ENCODE measurements around the gene PRR3.
A peak's percentile ranks its signal among the peaks of the same experiment; 100 is the strongest.

PRR3 gene

DNA sequence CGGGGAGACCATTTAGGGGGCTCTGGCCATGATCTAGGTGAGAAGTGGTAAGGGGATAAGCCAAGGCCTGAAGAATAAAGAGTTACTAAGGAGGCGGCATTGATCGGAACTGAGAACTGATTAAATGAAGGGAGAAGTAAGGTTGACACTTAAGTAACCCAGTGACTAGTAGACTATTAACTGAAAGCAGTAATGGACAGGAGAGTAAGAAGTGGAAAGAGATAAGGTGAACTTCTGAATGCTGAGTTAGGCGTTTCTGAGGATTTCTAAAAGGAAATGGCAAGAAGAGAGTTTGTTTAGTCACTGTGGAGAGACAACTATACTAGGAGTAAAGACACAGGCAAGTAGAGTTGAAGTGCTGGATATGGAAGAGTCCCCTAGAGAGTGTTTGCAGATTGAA, 16.0 kb downstream of the PRR3 start:
- DNase-seq: no peak

DNA sequence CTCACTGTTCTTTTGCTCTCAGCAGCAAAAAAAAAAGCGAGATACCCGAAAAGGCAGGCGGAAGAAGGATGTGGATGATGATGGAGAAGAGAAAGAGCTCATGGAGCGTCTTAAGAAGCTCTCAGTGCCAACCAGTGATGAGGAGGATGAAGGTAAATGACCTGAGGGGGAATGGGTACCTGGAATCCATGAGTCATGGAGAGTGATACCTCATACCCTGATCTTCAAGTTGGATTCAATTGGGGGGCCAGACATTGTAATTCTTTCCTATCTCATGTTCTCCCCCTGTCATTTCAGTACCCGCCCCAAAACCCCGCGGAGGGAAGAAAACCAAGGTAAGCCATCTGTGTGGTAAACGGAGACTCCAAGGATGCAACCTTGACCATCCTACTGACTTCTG, 21.0 kb downstream of the PRR3 start:
- no peak for DNase-seq

DNA sequence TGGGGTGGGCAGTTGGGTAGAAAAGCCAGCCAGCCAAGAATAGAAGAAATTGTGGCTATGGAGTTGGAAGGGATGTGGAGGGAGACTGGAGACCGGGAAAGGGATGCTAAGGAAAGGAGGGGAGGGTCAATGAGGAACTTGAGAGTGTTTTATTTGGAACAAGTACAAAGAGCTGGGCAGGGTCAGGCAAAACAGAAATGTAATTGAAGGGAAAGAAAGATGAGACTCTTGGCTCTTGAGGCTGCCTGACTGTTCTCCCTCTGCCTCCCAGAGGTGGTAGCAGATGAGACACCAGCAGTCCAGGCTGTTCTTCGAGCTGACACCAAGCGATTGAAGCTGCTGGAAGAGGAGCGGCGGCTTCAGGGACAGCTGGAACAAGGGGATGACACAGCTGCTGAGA, 26.8 kb downstream of the PRR3 start:
- DNase-seq: no peak

GRCh38 chr6:30589754-30590358, 32.8 kb downstream of the PRR3 start:
- DNase-seq: no peak

DNA sequence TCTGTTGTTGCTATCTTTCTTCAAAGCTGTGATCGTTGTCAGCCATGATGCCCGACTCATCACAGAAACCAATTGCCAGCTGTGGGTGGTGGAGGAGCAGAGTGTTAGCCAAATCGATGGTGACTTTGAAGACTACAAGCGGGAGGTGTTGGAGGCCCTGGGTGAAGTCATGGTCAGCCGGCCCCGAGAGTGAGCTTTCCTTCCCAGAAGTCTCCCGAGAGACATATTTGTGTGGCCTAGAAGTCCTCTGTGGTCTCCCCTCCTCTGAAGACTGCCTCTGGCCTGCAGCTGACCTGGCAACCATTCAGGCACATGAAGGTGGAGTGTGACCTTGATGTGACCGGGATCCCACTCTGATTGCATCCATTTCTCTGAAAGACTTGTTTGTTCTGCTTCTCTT, 33.4 kb downstream of the PRR3 start:
- DNase-seq: no peak

- no peak for DNase-seq
These were observed 33.9 kb downstream of the PRR3 start for GRCh38 chr6:30591008-30591407.

GRCh38 chr6:30592287-30592686, 35.2 kb downstream of the PRR3 start:
- no peak for DNase-seq

- peak; percentile 53 for DNase-seq
These were observed 40.4 kb downstream of the PRR3 start for GRCh38 chr6:30597315-30598144.

DNA sequence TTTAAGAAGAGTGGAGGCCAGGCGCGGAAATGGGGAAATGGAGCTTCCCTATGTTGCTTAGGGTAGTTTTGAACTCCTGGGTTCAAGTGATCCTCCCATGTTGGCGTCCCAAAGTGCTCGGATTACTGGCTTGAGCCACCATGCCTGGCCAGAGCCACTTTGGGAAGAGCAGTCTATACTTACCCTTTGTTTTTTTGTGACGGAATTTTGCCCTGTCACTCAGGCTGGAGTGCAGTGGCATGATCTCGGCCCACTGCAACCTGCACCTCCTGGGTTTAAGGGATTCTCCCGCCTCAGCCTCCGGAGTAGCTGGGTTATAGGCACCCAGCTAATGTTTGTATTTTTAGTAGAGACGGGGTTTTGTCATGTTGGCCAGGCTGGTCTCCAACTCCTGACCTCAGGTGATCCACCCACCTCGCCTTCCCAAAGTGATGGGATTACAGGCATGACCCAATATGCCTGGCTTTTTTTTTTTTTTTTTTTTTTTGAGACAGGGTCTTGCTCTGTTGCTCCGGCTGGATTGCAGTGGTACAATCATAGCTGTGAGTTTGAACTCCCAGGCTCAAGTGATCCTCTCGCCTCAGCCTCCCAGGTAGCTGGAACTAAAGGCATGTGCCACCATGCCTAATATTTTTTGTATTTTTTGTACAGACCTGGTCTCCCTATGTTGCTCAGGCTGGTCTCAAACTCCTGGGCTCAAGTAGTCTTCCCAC, 42.0 kb downstream of the PRR3 start:
- DNase-seq: no peak

DNA sequence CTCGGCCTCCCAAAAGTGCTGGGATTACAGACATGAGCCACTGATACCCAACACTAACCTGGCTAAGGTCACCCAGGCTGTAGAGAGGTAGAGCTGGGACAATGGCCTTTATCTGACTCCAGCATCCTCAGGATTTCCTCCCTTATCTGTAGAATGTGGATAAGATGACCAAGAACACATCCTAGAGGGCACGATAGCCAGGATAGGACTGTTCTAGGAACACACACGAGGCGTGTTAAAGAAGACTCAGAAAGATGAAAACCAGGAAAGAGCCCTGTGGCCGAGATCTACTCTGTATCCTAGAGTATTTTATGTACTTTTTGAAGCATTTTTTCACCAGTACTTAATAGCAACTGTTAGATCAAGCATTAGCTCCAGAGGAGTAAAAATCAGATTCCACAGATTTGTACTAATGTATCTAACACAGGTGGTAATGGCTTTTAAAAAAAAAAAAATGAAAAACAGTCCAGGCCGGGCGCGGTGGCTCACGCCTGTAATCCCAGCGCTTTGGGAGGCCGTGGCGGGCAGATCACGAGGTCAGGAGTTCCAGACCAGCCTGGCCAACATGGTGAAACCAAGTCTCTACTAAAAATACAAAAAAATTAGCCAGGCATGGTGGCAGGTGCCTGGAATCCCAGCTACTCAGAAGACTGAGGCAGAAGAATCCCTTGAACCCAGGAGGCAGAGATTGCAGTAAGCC, 42.7 kb downstream of the PRR3 start:
- DNase-seq: no peak

- DNase-seq: no peak
These were observed 43.4 kb downstream of the PRR3 start for GRCh38 chr6:30600451-30600961.

DNA sequence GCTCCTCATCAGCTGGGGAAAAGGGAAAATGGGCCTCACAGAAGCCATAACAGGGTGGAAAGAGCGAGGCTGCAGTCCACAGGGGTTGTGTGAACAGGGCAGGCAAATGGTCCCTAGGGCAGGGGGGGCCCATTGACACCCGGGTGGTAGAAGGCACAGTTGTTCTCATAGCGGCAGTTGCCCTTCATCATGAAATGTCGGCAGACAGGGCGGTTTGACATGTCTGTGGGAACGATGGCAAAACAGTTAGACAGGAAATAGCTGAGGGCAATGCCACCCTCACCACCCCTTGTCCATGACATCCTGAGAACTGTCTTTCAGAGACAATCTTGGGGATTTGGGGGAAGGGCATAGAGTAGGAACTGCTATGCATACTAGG, 44.3 kb downstream of the PRR3 start:
- no peak for DNase-seq

GRCh38 chr6:30601815-30602641, 44.9 kb downstream of the PRR3 start:
- no peak for DNase-seq

DNA sequence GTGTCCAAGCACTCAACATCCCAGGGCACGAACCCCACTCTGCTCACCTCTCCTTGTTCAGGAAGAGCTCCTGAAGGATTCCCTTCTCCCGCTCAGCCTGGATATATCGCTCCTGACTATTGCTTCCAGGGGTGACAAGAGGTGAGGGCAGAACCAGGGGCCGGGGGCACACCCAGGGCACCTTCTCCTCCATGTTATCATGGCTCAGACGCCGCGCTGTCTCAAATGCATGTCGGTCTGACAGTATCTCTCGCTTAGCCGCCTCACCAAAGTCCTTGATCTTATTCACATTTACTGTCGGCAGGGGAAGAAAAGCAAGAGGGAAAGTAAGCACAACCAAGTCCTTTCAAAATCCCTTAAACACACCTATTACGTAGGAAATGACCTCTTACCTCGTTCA, 46.9 kb downstream of the PRR3 start:
- DNase-seq: no peak

DNA sequence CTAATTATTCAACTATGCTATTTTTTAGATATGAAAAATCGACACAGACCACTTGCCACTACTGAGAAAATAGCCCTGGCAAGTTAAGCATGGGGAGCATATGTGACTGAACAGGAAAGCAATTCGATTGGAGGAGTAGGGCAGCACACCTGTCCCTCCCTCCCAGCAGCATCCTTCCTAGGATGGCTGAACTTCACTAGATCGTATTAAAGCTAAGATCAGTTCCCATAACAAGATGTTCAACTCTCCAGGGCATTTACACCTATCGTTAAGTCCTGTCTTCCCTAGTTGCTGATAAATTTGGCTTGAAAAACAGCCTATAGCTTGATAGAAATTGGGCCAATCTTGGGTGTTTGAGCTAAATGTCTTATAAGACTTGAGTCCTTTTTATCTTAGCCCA, 53.0 kb downstream of the PRR3 start:
- DNase-seq: no peak

DNA sequence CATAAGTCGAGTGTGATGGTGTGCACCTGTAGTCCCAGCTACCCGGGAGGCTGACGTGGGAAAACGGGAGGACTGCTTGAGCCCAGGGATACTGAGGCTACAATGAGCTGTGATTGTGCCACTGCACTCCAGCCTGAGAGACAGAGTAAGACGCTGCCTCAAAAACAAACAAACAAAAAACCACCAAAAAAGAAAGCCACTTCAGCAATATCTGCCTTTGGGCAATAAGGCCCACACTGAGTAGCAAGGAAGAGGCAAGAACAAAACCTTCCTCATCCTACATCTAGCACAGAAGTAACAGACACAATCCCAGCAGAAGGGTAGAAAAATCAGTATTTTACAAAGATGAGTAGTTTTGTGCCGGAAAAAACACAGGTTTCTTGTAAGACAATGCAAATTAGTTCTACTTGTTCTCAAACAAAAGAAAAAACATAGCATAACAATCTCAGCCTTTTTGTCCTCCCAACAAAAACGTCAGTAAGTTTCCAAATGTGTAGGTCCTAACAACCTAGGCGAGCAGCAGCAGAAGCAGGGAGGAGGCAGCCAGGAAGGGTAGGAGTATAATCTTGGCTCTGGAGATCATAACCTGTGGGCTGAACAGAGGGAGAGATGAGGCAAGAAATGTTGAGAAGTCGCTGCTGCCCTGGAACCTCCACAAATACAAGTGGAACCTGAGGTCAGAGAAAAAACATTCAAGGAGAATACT, 54.2 kb downstream of the PRR3 start:
- peak; percentile 24 for DNase-seq

GRCh38 chr6:30611856-30612194, 54.7 kb downstream of the PRR3 start:
- DNase-seq: no peak

DNA sequence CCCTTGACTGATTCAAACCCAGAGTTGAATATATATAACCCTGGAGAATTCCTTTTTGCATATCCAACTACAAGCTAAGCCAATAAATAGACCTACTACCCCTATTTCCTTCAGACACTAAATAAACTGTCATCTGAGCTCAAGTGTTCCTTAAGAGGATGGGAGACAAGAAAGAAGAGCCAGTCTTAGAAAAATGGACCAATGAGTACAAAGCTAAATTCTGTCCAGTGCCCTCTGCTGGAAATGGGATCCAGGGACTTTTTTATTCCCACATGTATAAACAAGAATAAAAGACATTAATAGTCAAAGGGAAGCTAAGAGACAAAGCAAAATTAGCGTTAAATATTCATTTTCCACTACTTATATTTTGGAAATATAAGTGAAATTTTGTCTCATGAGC, 55.1 kb downstream of the PRR3 start:
- peak; percentile 47 for DNase-seq

DNA sequence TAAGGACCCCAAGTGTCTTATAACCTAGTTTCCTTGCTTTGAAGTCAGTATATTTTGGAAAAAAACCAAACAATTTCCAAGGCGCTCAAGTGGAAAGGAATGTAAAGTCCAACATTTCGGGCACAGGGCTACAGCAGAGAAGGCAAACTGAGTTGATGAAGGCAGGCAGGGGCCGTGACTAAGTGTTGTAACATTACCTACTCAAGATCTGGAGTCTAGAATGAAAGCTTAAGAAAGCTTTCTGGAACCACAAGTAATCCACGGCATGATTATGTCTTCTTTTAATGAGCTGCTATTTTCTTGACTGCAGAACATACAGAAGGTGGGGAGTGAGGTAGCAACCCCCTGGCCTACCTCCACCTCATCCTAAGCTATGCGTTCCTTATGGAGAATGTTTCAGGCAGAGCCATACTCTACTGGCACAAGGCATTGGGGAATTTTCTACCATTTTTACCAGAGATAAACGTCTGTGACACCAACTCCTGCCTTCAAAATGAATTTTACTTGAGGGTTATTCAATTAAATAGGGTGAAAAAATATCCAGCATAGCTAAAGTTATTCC, 55.7 kb downstream of the PRR3 start:
- DNase-seq: peak; percentile 91
